Mucosa of stomach (tissue), 1 donor: ENCODE results near the gene ABCD3.

Experiments used
- H3K27me3 ChIP-seq: one replicate; pipeline ENCODE4 v1.7.0; 2013; ENCODE audit warnings: mild to moderate bottlenecking, low read length; ENCODE audit not compliant: control insufficient read depth, insufficient read depth
- H3K36me3 ChIP-seq: one replicate; pipeline ENCODE4 v1.7.0; 2013; ENCODE audit warnings: low read length; ENCODE audit not compliant: control insufficient read depth, insufficient read depth
- H3K4me1 ChIP-seq: one replicate; pipeline ENCODE4 v1.7.0; 2013; ENCODE audit warnings: mild to moderate bottlenecking, low read length; ENCODE audit not compliant: control insufficient read depth, insufficient read depth
- H3K4me3 ChIP-seq: one replicate; pipeline ENCODE4 v1.7.0; 2013; ENCODE audit warnings: low read length
- H3K9ac ChIP-seq: one replicate; pipeline ENCODE4 v1.7.0; 2013; ENCODE audit warnings: mild to moderate bottlenecking, low read length, moderate library complexity
- H3K9me3 ChIP-seq: one replicate; pipeline ENCODE4 v1.7.0; 2013; ENCODE audit warnings: mild to moderate bottlenecking, low read length, moderate library complexity; ENCODE audit not compliant: control insufficient read depth
- donor health status: Pancreatic carcinoma.

ABCD3 gene

DNA sequence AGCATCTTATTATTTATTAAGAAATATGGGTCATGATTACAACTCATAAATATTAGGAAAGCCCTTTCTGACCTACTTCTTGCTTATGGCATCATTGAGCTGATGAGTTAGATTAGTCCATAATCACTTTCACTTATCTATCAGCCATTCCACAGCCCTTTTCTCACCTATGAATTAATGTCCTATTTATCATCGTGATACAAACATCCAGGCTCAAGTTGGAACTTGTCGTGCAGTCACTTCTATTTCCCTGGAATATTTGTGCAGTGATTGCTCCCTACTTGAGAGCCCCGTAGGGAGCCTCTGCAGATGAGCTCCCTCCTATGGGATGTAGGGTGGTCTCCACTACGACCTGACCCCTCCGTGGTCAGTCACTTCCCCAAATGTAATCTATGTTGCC lies 131.5 kb downstream of the ABCD3 start:
- Histone ChIP-seq H3K27me3 (no peaks in the 10 kb centered on the region), H3K9me3 (no peaks in the 10 kb centered on the region), H3K4me1 (peaks cover 39% of the 10 kb centered on the region), H3K36me3 (no peaks in the 10 kb centered on the region), H3K9ac (no peak overlapping the region), H3K4me3 (no peak overlapping the region)

DNA sequence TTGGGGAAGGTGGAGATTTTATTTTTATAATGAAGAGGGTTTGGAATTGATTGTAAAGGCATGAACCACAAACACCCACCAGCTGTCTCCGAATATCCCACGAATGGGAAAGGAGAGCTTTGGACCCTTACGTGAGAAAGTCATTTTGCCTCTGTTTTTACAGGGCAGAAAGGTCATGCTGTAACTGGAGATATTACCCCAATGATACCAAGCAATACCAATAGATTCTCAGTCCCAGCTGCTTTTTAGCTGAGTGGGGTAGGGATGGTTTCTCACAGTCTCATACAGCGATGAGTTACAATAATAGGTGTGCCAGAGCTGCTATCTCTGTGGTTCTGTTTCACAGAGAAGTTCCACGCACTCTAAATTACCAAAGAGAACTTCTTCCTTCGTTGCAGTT lies 132.2 kb downstream of the ABCD3 start:
- H3K36me3 ChIP-seq, result no peaks in the 10 kb centered on the region
- H3K4me1 ChIP-seq, result peaks cover 39% of the 10 kb centered on the region
- H3K27me3 ChIP-seq, result no peaks in the 10 kb centered on the region
- H3K9me3 ChIP-seq, result no peaks in the 10 kb centered on the region
- H3K4me3 ChIP-seq, result no peak overlapping the region
- H3K9ac ChIP-seq, result no peak overlapping the region

DNA sequence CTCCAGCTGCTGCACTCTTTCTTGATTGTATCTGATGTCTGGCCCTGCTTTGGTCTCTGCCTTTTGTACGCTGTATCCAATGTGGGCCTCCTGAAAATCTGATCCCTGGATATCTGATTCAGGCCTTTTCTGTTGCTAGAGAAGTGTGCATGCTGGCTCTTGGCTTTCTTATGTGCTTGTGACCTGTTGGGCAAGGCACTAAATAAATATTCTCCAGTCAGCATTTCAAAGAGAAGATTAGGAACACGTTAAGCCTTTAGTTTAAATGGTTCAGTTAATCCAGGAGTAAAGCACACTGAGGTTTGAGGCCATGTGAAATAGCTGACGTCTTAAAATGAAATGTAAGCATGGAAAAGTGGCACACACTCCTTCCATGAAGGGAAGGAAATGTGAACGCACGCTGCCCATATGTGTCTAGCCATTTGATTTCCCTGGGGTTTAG lies 132.6 kb downstream of the ABCD3 start:
- no peak overlapping the region for H3K9ac ChIP-seq
- H3K27me3 ChIP-seq, result no peaks in the 10 kb centered on the region
- H3K4me3 ChIP-seq, result no peak overlapping the region
- H3K36me3 ChIP-seq, result no peaks in the 10 kb centered on the region
- peaks cover 39% of the 10 kb centered on the region for H3K4me1 ChIP-seq
- no peaks in the 10 kb centered on the region for H3K9me3 ChIP-seq

DNA sequence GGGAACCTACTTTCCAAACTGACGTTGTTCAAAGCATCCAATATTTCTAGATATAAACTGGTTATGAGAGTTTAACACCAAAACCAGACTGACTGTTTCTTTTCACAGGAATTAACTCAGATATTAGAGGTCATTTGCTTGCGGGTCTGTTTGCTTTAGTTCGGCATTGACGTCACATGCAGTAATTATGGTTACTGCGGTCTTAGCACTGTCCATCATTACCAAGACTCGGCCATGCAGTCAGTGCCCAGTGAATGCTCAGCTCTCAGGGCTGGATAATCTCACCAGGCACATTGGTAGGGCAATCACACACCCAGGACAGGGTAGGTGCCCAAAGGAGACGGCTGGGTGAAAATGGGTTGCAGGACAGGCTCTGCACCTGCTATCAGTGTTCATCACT lies 133.3 kb downstream of the ABCD3 start:
- H3K4me1 ChIP-seq, result peaks cover 39% of the 10 kb centered on the region
- no peaks in the 10 kb centered on the region for H3K36me3 ChIP-seq
- no peak overlapping the region for H3K4me3 ChIP-seq
- H3K27me3 ChIP-seq, result no peaks in the 10 kb centered on the region
- no peak overlapping the region for H3K9ac ChIP-seq
- H3K9me3 ChIP-seq, result no peaks in the 10 kb centered on the region

DNA sequence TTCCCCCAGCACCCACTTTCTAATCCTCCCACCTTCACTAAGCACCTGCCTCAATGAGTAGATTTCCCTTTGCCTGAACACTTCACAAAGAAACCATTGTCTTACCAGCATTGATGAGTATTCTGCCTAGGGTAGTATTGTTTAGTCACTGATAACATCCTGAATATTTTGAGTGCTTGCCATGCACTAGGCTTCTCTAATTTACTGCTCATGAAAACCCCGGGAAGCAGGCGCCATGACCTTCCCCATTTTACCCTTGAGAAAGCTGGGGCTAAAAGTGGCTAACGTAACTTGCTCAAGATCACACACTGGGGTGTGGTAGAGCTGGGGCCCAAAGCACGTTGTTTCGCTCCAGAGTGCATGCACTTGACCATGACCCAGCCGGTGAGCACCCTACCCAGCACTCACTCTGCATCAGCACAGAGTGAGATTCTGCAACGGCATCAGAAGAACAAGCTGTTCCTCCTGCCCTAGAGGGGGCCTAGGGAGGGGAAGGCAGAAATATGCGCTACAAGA lies 133.9 kb downstream of the ABCD3 start:
- Histone ChIP-seq H3K9me3 (no peaks in the 10 kb centered on the region), H3K27me3 (no peaks in the 10 kb centered on the region), H3K4me3 (no peak overlapping the region), H3K36me3 (no peaks in the 10 kb centered on the region), H3K4me1 (peaks cover 39% of the 10 kb centered on the region), H3K9ac (no peak overlapping the region)

DNA sequence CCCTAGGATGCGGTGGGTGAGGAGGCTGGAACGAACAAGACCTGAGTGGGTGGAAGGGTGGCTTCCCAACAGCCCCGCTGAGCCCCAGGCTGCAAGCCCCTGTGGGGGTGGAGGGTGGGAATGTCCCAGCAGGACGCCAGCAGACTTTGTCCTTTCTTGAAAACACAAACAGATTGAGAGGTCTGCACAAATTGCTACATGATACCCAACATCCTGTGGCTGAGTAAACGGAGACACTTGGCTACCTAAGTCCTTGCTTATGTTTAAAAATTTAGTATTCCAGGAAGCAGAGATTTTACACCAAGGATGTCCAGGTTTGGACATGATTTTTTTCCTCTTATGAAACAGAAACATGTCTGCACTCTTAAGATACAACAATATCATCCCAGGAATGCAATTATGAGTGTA lies 135.1 kb downstream of the ABCD3 start:
- no peak overlapping the region for H3K4me3 ChIP-seq
- no peak overlapping the region for H3K9ac ChIP-seq
- H3K27me3 ChIP-seq, result no peaks in the 10 kb centered on the region
- H3K9me3 ChIP-seq, result no peaks in the 10 kb centered on the region
- no peaks in the 10 kb centered on the region for H3K36me3 ChIP-seq
- H3K4me1 ChIP-seq, result peaks cover 39% of the 10 kb centered on the region

DNA sequence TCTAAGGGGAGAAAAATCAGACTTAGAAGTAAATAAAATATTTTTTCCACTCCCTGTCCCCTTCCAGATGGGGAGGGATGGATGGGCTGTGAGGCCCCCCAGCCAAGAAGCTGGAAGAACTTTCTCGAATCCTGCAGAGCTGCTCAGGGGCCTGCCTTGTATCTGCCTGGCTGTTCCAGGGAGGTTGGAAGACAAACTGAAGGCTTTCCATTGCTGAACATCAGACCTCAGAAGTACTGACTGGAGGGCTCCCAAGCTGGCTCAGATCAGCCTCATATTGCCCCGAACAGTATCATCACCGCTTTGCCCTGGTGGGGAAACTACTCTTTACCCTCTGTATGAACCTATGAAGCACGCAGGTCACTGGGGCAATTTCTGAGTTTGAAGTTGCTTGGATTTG lies 135.7 kb downstream of the ABCD3 start:
- H3K4me1 ChIP-seq, result peaks cover 39% of the 10 kb centered on the region
- no peaks in the 10 kb centered on the region for H3K9me3 ChIP-seq
- no peak overlapping the region for H3K9ac ChIP-seq
- H3K36me3 ChIP-seq, result no peaks in the 10 kb centered on the region
- H3K27me3 ChIP-seq, result no peaks in the 10 kb centered on the region
- no peak overlapping the region for H3K4me3 ChIP-seq

DNA sequence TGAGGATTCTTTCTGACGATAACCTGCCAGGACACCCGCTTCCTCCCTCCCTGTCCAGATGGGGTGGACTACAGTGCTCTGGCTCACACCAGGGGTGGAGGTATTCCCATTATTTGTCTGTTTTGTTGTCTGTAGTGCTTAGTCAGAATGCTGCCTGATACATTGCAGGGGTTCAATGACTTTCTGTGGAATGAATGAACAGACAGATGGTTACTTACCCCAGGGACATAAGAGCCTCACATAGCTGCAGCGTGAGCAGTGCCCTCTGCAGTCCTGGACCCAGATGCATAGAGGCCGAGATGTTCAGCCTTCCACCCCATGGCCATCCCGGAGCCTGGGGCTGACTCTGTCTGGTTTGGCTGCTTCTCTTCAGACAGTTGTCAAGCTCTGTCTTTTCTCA lies 136.4 kb downstream of the ABCD3 start:
- no peaks in the 10 kb centered on the region for H3K27me3 ChIP-seq
- H3K9me3 ChIP-seq, result no peaks in the 10 kb centered on the region
- peaks cover 35% of the 10 kb centered on the region for H3K4me1 ChIP-seq
- H3K9ac ChIP-seq, result no peak overlapping the region
- H3K36me3 ChIP-seq, result no peaks in the 10 kb centered on the region
- H3K4me3 ChIP-seq, result no peak overlapping the region

DNA sequence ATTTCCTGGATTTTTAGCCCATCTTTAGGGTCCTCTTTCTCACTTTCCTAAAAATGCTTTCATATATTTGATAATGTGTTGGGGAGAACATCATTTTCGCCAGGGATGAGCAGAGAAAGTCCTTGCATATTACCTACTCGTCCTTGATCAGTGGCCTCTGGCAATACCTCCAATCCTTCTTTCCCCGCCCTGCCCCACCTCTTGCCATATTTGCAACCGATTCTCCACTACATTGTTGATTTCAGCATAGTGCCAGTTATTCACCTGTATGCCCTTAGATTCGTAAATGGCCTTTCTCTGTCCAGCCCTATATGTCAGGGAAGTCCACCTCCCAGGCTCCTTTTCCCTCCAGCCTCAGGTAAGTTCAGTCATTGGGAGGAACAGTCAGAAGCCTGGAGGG lies 136.9 kb downstream of the ABCD3 start:
- Histone ChIP-seq H3K9ac (no peak overlapping the region), H3K27me3 (no peaks in the 10 kb centered on the region), H3K36me3 (no peaks in the 10 kb centered on the region), H3K9me3 (no peaks in the 10 kb centered on the region), H3K4me1 (peaks cover 30% of the 10 kb centered on the region), H3K4me3 (no peak overlapping the region)

DNA sequence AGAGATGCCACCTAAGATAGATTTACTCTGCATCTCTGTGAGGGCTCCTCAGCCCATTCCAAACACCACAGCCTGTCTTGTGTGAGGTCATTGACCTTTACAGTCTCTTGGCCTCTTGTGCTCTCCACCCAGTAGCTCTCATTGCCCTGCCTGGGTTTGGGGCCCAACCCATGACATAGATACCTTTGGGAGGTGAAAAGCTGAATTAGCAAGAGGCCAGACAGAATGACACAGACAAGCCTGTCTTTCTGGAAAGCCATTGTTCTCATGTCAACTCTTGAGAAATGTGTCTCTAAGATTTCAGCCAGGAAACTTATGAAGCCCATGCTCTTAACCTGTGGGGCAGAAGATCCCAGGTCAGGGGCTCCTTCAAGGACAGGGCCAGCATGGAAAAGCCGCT lies 141.7 kb downstream of the ABCD3 start:
- no peaks in the 10 kb centered on the region for H3K27me3 ChIP-seq

DNA sequence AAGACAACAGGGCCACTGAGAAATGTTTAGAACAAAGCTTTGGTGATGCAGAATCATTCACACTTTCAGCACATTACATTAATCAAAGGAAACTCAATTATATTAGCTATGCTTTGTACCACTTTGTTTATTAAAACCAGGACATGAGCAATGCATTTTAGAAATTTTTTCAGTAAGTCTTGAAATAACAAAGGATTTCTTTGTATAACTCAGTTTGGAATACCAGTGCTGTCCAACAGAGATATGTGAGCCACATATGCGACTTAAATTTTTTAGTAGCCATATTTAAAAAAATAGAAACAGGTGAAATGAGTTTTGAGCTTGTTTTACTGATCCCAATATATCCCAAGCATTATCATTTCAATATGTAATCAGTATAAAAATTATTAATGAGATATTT lies 142.1 kb downstream of the ABCD3 start:
- Histone ChIP-seq H3K9ac (no peak overlapping the region), H3K4me3 (no peak overlapping the region), H3K4me1 (peaks cover 5% of the 10 kb centered on the region), H3K27me3 (no peaks in the 10 kb centered on the region), H3K9me3 (no peaks in the 10 kb centered on the region), H3K36me3 (no peaks in the 10 kb centered on the region)

More for the DNA sequence above, 141.7 kb downstream of the ABCD3 start:
- no peaks in the 10 kb centered on the region for H3K9me3 ChIP-seq
- no peaks in the 10 kb centered on the region for H3K36me3 ChIP-seq
- no peak overlapping the region for H3K4me3 ChIP-seq
- H3K9ac ChIP-seq, result no peak overlapping the region
- peaks cover 5% of the 10 kb centered on the region for H3K4me1 ChIP-seq

DNA sequence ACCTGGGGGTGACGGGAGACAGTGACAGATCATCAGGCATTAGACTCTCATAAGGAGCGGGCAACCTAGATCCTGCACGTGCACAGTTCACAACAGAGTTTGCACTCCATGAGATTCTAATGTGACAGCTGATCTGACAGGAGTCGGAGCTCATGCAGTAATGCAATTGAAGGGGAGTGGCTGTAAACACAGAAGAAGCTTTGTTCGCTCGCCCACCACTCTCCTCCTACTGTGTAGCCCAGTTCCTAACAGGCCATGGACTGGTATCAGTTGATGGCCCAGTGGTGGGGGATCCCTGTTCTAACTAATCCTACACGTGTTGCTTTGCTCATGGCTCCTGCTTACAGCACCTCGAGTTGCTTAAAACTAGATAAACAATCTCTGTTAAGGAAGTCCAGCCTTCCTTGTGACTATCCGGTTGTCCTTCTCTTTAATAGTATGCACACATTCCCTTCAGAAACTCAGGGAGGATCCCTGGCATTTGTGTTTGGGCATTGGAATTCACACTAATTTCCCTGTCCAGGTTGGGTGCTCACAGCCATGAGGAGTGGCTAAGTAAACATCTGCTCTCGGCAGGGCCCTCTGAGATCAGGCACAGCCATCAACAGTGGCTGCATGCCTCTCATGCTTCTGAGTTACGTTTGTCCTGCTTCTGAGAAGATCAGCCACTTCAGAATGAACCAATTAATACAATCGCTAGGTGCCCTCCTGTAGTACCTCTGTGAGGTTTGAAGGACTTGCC lies 144.5 kb downstream of the ABCD3 start:
- Histone ChIP-seq H3K4me3 (no peak overlapping the region), H3K9me3 (no peaks in the 10 kb centered on the region), H3K4me1 (peaks cover 5% of the 10 kb centered on the region), H3K36me3 (no peaks in the 10 kb centered on the region), H3K27me3 (no peaks in the 10 kb centered on the region), H3K9ac (no peak overlapping the region)
